ENCODE data around the gene SHC3. TPM values are rescaled to one million over a fixed set of nuclear protein-coding genes. Genes with fewer than 3 reads are reported as not detected.

The SHC3 gene
- total RNA-seq, 2 experiments from 2014 or later: not detected

GRCh38 chr9:89065921-89066320, 112.7 kb downstream of the SHC3 start:
- no peak overlapping the region for H3K4me3 Mint-ChIP-seq
- no peaks in the 10 kb centered on the region for H3K4me1 Mint-ChIP-seq (ENCODE audit: low read depth)
- H3K36me3 Mint-ChIP-seq (ENCODE audit: low read depth): no peaks in the 10 kb centered on the region
- intact Hi-C loops (cut with DNase I, micrococcal nuclease): no loop called here
- H3K27me3 Mint-ChIP-seq: peaks cover 5% of the 10 kb centered on the region
- ChIA-PET CTCF (no interaction called here), POLR2A (no interaction called here)
- Histone ChIP-seq H3K36me3 (ENCODE audit: insufficient read depth, low read length) (no peaks in the 10 kb centered on the region), H3K27me3 (ENCODE audit: control insufficient read depth in 1 of 2, insufficient read depth in 2 of 2, low read length in 2 of 2) (no peaks in the 10 kb centered on the region), H3K9me3 (ENCODE audit: control insufficient read depth in 1 of 2, insufficient read depth in 1 of 2, low read length in 2 of 2) (no peaks in the 10 kb centered on the region), H3K4me1 (ENCODE audit: insufficient read depth, low read length) (no peaks in the 10 kb centered on the region), H3K4me3 (ENCODE audit: low read length) (no peak overlapping the region), H3K27ac (ENCODE audit: low read depth in 1 of 2, low read length in 2 of 2) (no peak overlapping the region)
- ATAC-seq (ENCODE audit: poor library complexity) (no peak), DNase-seq (no peak)
- TF ChIP-seq, protein P1, sequence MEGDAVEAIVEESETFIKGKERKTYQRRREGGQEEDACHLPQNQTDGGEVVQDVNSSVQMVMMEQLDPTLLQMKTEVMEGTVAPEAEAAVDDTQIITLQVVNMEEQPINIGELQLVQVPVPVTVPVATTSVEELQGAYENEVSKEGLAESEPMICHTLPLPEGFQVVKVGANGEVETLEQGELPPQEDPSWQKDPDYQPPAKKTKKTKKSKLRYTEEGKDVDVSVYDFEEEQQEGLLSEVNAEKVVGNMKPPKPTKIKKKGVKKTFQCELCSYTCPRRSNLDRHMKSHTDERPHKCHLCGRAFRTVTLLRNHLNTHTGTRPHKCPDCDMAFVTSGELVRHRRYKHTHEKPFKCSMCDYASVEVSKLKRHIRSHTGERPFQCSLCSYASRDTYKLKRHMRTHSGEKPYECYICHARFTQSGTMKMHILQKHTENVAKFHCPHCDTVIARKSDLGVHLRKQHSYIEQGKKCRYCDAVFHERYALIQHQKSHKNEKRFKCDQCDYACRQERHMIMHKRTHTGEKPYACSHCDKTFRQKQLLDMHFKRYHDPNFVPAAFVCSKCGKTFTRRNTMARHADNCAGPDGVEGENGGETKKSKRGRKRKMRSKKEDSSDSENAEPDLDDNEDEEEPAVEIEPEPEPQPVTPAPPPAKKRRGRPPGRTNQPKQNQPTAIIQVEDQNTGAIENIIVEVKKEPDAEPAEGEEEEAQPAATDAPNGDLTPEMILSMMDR (IDR thresholded peaks at IDR 0.05): no peak
- no peaks in the 10 kb centered on the region for H3K9me3 Mint-ChIP-seq
- H3K27ac Mint-ChIP-seq: no peak overlapping the region

- H3K4me3 ChIP-seq (ENCODE audit: low read length): no peak overlapping the region
- no peak overlapping the region for H3K27ac Mint-ChIP-seq
- H3K27me3 Mint-ChIP-seq: peaks cover 5% of the 10 kb centered on the region
- peaks cover 0 to 31% of the 10 kb centered on the region in 2 experiments for H3K9me3 ChIP-seq (ENCODE audit: control insufficient read depth in 1 of 2, insufficient read depth in 1 of 2, low read length in 2 of 2)
- ATAC-seq (ENCODE audit: poor library complexity) (no peak), DNase-seq (no peak)
- H3K27me3 ChIP-seq (ENCODE audit: control insufficient read depth in 1 of 2, insufficient read depth in 2 of 2, low read length in 2 of 2): no peaks in the 10 kb centered on the region
- H3K4me1 ChIP-seq (ENCODE audit: insufficient read depth, low read length): no peaks in the 10 kb centered on the region
- CTCF ChIA-PET: no interaction called here
- intact Hi-C loops (cut with DNase I, micrococcal nuclease): no loop called here
- no peaks in the 10 kb centered on the region for H3K9me3 Mint-ChIP-seq
- POLR2A ChIA-PET: no interaction called here
- TF ChIP-seq, protein P1 (IDR thresholded peaks at IDR 0.05): no peak
- no peaks in the 10 kb centered on the region for H3K4me1 Mint-ChIP-seq (ENCODE audit: low read depth)
- H3K4me3 Mint-ChIP-seq: no peak overlapping the region
- no peak overlapping the region for H3K27ac ChIP-seq (ENCODE audit: low read depth in 1 of 2, low read length in 2 of 2)
- no peaks in the 10 kb centered on the region for H3K36me3 ChIP-seq (ENCODE audit: insufficient read depth, low read length)
- no peaks in the 10 kb centered on the region for H3K36me3 Mint-ChIP-seq (ENCODE audit: low read depth)
These were observed 117.8 kb downstream of the SHC3 start for GRCh38 chr9:89060790-89061189.

DNA sequence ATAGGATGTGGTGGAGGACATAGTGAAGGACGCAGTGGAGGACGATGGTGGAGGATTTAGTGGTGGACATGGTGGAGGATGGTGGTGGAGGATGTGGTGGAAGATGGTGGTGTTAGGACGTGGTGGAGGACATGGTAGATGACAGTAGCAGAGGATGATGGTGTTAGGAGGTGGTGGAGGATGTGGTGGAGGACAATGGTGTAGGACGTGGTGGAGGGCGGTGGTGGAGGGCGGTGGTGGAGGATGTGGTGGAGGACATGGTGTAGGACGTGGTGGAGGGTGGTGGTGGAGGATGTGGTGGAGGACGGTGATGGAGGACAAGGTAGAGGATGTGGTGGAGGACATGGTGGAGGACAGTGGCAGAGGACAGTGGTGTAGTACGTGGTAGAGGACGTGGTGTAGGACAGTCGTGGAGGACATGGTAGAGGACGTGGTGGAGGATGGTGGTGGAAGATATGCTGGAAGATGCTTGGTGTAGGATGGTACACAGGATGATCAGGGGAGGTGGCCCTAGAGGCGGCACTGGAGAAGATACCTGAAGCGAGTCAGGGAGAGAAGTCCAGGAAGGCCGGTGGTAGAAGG, 118.6 kb downstream of the SHC3 start:
- Mint-ChIP-seq H3K4me1 (ENCODE audit: low read depth) (no peaks in the 10 kb centered on the region), H3K4me3 (no peak overlapping the region), H3K27ac (no peak overlapping the region), H3K36me3 (ENCODE audit: low read depth) (no peaks in the 10 kb centered on the region), H3K9me3 (no peaks in the 10 kb centered on the region), H3K27me3 (peaks cover 11% of the 10 kb centered on the region)
- TF ChIP-seq, protein P1 (IDR thresholded peaks at IDR 0.05): no peak
- no peak overlapping the region for H3K27ac ChIP-seq (ENCODE audit: low read depth in 1 of 2, low read length in 2 of 2)
- DNase-seq: no peak
- CTCF ChIA-PET: no interaction called here
- no peaks in the 10 kb centered on the region for H3K27me3 ChIP-seq (ENCODE audit: control insufficient read depth in 1 of 2, insufficient read depth in 2 of 2, low read length in 2 of 2)
- H3K9me3 ChIP-seq (ENCODE audit: control insufficient read depth in 1 of 2, insufficient read depth in 1 of 2, low read length in 2 of 2): peaks cover 0 to 31% of the 10 kb centered on the region in 2 experiments
- ATAC-seq (ENCODE audit: poor library complexity): no peak
- H3K4me1 ChIP-seq (ENCODE audit: insufficient read depth, low read length): no peaks in the 10 kb centered on the region
- POLR2A ChIA-PET: no interaction called here
- H3K36me3 ChIP-seq (ENCODE audit: insufficient read depth, low read length): no peaks in the 10 kb centered on the region
- no peak overlapping the region for H3K4me3 ChIP-seq (ENCODE audit: low read length)
- intact Hi-C loops (cut with DNase I, micrococcal nuclease): no loop called here

Measured in CD4-positive, alpha-beta T cell (primary cell).